ENCODE measurements around the gene KCNMA1.

- no peak for TF ChIP-seq CTCF (IDR thresholded peaks at IDR 0.05)
- no peak for TF ChIP-seq POLR2A (IDR thresholded peaks at IDR 0.05)
These were observed 239.1 kb downstream of the KCNMA1 start for GRCh38 chr10:77398558-77398957.
